Glomerular visceral epithelial cell (primary cell): ENCODE results near the gene ERI3.

Experiments used
- DNase-seq: peaks from one replicate; pipeline ENCODE4 v3.0.0-alpha.2; 2016; ENCODE audit errors: extremely low spot score

Gene ERI3

GRCh38 chr1:44262414-44262813 is 92.6 kb downstream of the ERI3 start:
- no peak for DNase-seq

GRCh38 chr1:44261962-44262361 is 93.1 kb downstream of the ERI3 start:
- no peak for DNase-seq

- no peak for DNase-seq
These were observed 93.8 kb downstream of the ERI3 start for GRCh38 chr1:44261171-44261817.

GRCh38 chr1:44260792-44261170 is 94.3 kb downstream of the ERI3 start:
- DNase-seq, result no peak

GRCh38 chr1:44259090-44259489 is 96.0 kb downstream of the ERI3 start:
- DNase-seq, result no peak

GRCh38 chr1:44256762-44257554 is 98.1 kb downstream of the ERI3 start:
- DNase-seq, result no peak

GRCh38 chr1:44254392-44254910 is 100.6 kb downstream of the ERI3 start:
- DNase-seq, result no peak

- DNase-seq, result no peak
These were observed 102.9 kb downstream of the ERI3 start for GRCh38 chr1:44251989-44252671.

GRCh38 chr1:44251486-44251885 is 103.6 kb downstream of the ERI3 start:
- no peak for DNase-seq

GRCh38 chr1:44250068-44250781 is 104.8 kb downstream of the ERI3 start:
- DNase-seq, result no peak

GRCh38 chr1:44249543-44249942 is 105.5 kb downstream of the ERI3 start:
- no peak for DNase-seq

GRCh38 chr1:44246806-44247205 is 108.3 kb downstream of the ERI3 start:
- no peak for DNase-seq

GRCh38 chr1:44244986-44245385 is 110.1 kb downstream of the ERI3 start:
- no peak for DNase-seq

GRCh38 chr1:44243782-44244495 is 111.1 kb downstream of the ERI3 start:
- DNase-seq, result no peak

GRCh38 chr1:44242746-44243145 is 112.3 kb downstream of the ERI3 start:
- DNase-seq, result no peak

- DNase-seq, result no peak
These were observed 114.0 kb downstream of the ERI3 start for GRCh38 chr1:44240802-44241671.

- DNase-seq, result no peak
These were observed 115.1 kb downstream of the ERI3 start for GRCh38 chr1:44239961-44240371.

GRCh38 chr1:44239331-44239960 is 115.6 kb downstream of the ERI3 start:
- DNase-seq, result no peak

GRCh38 chr1:44238660-44239059 is 116.4 kb downstream of the ERI3 start:
- DNase-seq, result no peak
